ENCODE measurements around the gene MDM1.

The MDM1 gene

GRCh38 chr12:68342966-68343365, 10.8 kb upstream of the MDM1 start:
- ChIA-PET CTCF (interaction anchor here (1.2 kb wide), 1 partner anchor 9 kb away, joined by 5 read pairs; no protein-coding TSS in a partner anchor), POLR2A (no interaction called here)
- TF ChIP-seq CTBP1 (IDR thresholded peaks at IDR 0.05; ENCODE audit: borderline replicate concordance) (no peak), ARNT (IDR thresholded peaks at IDR 0.05) (no peak), ZNF384 (IDR thresholded peaks at IDR 0.05) (no peak), L3MBTL2 (conservative IDR thresholded peaks at IDR 0.05) (no peak), HDGF (IDR thresholded peaks at IDR 0.05; ENCODE audit: borderline replicate concordance) (no peak), SUZ12 (IDR thresholded peaks at IDR 0.05) (no peak)
- TF ChIP-seq, protein P1, sequence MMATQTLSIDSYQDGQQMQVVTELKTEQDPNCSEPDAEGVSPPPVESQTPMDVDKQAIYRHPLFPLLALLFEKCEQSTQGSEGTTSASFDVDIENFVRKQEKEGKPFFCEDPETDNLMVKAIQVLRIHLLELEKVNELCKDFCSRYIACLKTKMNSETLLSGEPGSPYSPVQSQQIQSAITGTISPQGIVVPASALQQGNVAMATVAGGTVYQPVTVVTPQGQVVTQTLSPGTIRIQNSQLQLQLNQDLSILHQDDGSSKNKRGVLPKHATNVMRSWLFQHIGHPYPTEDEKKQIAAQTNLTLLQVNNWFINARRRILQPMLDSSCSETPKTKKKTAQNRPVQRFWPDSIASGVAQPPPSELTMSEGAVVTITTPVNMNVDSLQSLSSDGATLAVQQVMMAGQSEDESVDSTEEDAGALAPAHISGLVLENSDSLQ (IDR thresholded peaks at IDR 0.05) = no peak
- DNase-seq (ENCODE audit: extremely low spot score) = no peak

- DNase-seq (ENCODE audit: extremely low spot score) = no peak
- TF ChIP-seq L3MBTL2 (conservative IDR thresholded peaks at IDR 0.05) = no peak
- no peak for TF ChIP-seq ARNT (IDR thresholded peaks at IDR 0.05)
- no peak for TF ChIP-seq BHLHE40 (IDR thresholded peaks at IDR 0.05; ENCODE audit: borderline replicate concordance)
- no peak for TF ChIP-seq ZNF384 (IDR thresholded peaks at IDR 0.05)
- no peak for TF ChIP-seq FOXA1 (IDR thresholded peaks at IDR 0.05)
- no peak for TF ChIP-seq ELF4 (IDR thresholded peaks at IDR 0.05)
- TF ChIP-seq HDGF (IDR thresholded peaks at IDR 0.05; ENCODE audit: borderline replicate concordance) = no peak
- CTCF ChIA-PET = no interaction called here
- POLR2A ChIA-PET = no interaction called here
Measured at GRCh38 chr12:68341822-68342221, 9.7 kb upstream of the MDM1 start.

GRCh38 chr12:68340404-68341270, 8.5 kb upstream of the MDM1 start:
- ChIA-PET CTCF (no interaction called here), POLR2A (no interaction called here)
- TF ChIP-seq NFRKB (IDR thresholded peaks at IDR 0.05) (no peak), ELF4 (IDR thresholded peaks at IDR 0.05) (no peak), ZNF384 (IDR thresholded peaks at IDR 0.05) (no peak), ARNT (IDR thresholded peaks at IDR 0.05) (no peak), CTBP1 (IDR thresholded peaks at IDR 0.05; ENCODE audit: borderline replicate concordance) (no peak), LEF1 (IDR thresholded peaks at IDR 0.05; ENCODE audit: borderline replicate concordance) (no peak), TARDBP (IDR thresholded peaks at IDR 0.05) (no peak)
- TF ChIP-seq, protein P1 (IDR thresholded peaks at IDR 0.05) = no peak

DNA sequence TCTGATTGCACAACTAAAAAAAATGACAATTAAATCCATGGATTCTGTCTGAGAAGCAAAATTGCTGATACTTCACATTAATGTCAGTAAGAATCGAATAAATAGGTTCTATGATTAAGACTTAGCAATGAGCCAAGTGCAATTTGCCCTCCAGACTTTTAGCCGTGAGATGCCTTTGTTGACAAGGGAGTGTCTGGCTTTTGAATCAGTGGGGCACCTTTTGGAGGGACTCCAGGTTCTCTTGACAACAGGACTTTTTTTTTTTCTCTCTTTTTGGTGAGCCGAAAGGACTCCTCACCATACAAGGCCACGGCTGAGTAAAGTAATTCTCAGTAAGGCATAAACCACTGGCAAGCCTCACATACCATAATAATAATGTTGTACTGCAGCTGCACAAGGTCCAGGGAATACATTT, 4.7 kb upstream of the MDM1 start:
- CTCF ChIA-PET = no interaction called here
- TF ChIP-seq SUZ12 (IDR thresholded peaks at IDR 0.05) = no peak
- TF ChIP-seq, protein P1 (IDR thresholded peaks at IDR 0.05) = no peak
- no peak for TF ChIP-seq ZNF384 (IDR thresholded peaks at IDR 0.05)
- no peak for TF ChIP-seq LEF1 (IDR thresholded peaks at IDR 0.05; ENCODE audit: borderline replicate concordance)
- no peak for DNase-seq (ENCODE audit: extremely low spot score)
- POLR2A ChIA-PET = no interaction called here

More at GRCh38 chr12:68340404-68341270, 8.5 kb upstream of the MDM1 start:
- DNase-seq (ENCODE audit: extremely low spot score) = no peak

GRCh38 chr12:68335462-68335861, 3.3 kb upstream of the MDM1 start:
- TF ChIP-seq, protein P1 (IDR thresholded peaks at IDR 0.05) = no peak
- TF ChIP-seq ELF4 (IDR thresholded peaks at IDR 0.05) (no peak), FOXK2 (IDR thresholded peaks at IDR 0.05) (no peak), FOXM1 (IDR thresholded peaks at IDR 0.05; ENCODE audit: borderline replicate concordance) (no peak), ARNT (IDR thresholded peaks at IDR 0.05) (no peak), NFRKB (IDR thresholded peaks at IDR 0.05) (no peak)
- CTCF ChIA-PET = interaction anchor here (0.6 kb wide), 1 partner anchor 326 kb away, joined by 6 read pairs; no protein-coding TSS in a partner anchor
- no peak for DNase-seq (ENCODE audit: extremely low spot score)
- POLR2A ChIA-PET = no interaction called here

GRCh38 chr12:68334132-68334531, 2.0 kb upstream of the MDM1 start:
- POLR2A ChIA-PET = no interaction called here
- CTCF ChIA-PET = interaction anchor here (0.8 to 1.2 kb wide), 2 partner anchors 9 to 23 kb away, joined by 3 to 5 read pairs; no protein-coding TSS in a partner anchor
- no peak for DNase-seq (ENCODE audit: extremely low spot score)
- TF ChIP-seq SUZ12 (IDR thresholded peaks at IDR 0.05) (no peak), FOXA1 (IDR thresholded peaks at IDR 0.05) (no peak), BHLHE40 (IDR thresholded peaks at IDR 0.05; ENCODE audit: borderline replicate concordance) (no peak), TARDBP (IDR thresholded peaks at IDR 0.05) (no peak), ZNF384 (IDR thresholded peaks at IDR 0.05) (no peak), ELF4 (IDR thresholded peaks at IDR 0.05) (no peak), FOXK2 (IDR thresholded peaks at IDR 0.05) (no peak), HDGF (IDR thresholded peaks at IDR 0.05; ENCODE audit: borderline replicate concordance) (no peak), FOXM1 (IDR thresholded peaks at IDR 0.05; ENCODE audit: borderline replicate concordance) (no peak), LEF1 (IDR thresholded peaks at IDR 0.05; ENCODE audit: borderline replicate concordance) (no peak), SP1 (IDR thresholded peaks at IDR 0.05) (no peak), ARNT (IDR thresholded peaks at IDR 0.05) (no peak), L3MBTL2 (conservative IDR thresholded peaks at IDR 0.05) (no peak), NFRKB (IDR thresholded peaks at IDR 0.05) (no peak)
- TF ChIP-seq, protein P1 (IDR thresholded peaks at IDR 0.05) = no peak

Data from HEK293T (cell line).